SK-N-SH treated with all-trans-retinoic acid at 6 μM for 48 hours (cell line): ENCODE data around the gene DNER.

ENCODE experiments used
- ATAC-seq: fragments of 200-7000 bp; cut with Tn5 transposase; 3 replicates; pipeline ENCODE4 v1.9.1; 2020; ENCODE audit warnings: mild to moderate bottlenecking, moderate library complexity
- ARNTL ChIP-seq: fragments of 450-650 bp; formaldehyde crosslinking; IDR thresholded peaks from 2 replicates; pipeline ENCODE4 v1.5.0; 2020; ENCODE audit warnings: low read depth, mild to moderate bottlenecking, moderate library complexity, borderline replicate concordance
- BACH2 ChIP-seq: fragments of 250-450 bp; sonication (Bioruptor Pico); IDR thresholded peaks from 2 replicates; pipeline ENCODE4 v1.9.0; 2021; ENCODE audit warnings: mild to moderate bottlenecking, borderline replicate concordance
- CSDC2 ChIP-seq: fragments of 250-450 bp; sonication (Bioruptor Pico); IDR thresholded peaks from 2 replicates; pipeline ENCODE4 v1.5.0; 2020; ENCODE audit warnings: mild to moderate bottlenecking, moderate library complexity
- CSRNP3 ChIP-seq: fragments of 250-450 bp; sonication (Bioruptor Pico); IDR thresholded peaks from 2 replicates; pipeline ENCODE4 v1.5.1; 2021; ENCODE audit warnings: mild to moderate bottlenecking, moderate library complexity
- ESRRG ChIP-seq: fragments of 250-450 bp; sonication (Bioruptor Pico); IDR thresholded peaks from 2 replicates; pipeline ENCODE4 v1.6.1; 2021; ENCODE audit warnings: mild to moderate bottlenecking
- GLIS3 ChIP-seq: fragments of 250-450 bp; sonication (Bioruptor Pico); IDR thresholded peaks from 2 replicates; pipeline ENCODE4 v1.5.0; 2020; ENCODE audit warnings: mild to moderate bottlenecking, moderate library complexity
- PPARA ChIP-seq: fragments of 250-450 bp; sonication (Bioruptor Pico); IDR thresholded peaks from 2 replicates; pipeline ENCODE4 v1.5.0; 2020; ENCODE audit warnings: mild to moderate bottlenecking, borderline replicate concordance
- RARB ChIP-seq: fragments of 250-450 bp; sonication (Bioruptor Pico); IDR thresholded peaks from 2 replicates; pipeline ENCODE4 v1.8.0; 2021; ENCODE audit warnings: mild to moderate bottlenecking, moderate library complexity
- SNAI2 ChIP-seq: fragments of 250-450 bp; sonication (Bioruptor Pico); IDR thresholded peaks from 2 replicates; pipeline ENCODE4 v1.5.0; 2020; ENCODE audit warnings: mild to moderate bottlenecking, moderate library complexity
- TCF4 ChIP-seq: fragments of 250-450 bp; sonication (Bioruptor Pico); IDR thresholded peaks from 2 replicates; pipeline ENCODE4 v1.8.0; 2021; ENCODE audit warnings: mild to moderate bottlenecking, moderate library complexity, borderline replicate concordance
- TOX ChIP-seq: fragments of 250-450 bp; sonication (Bioruptor Pico); IDR thresholded peaks from 2 replicates; pipeline ENCODE4 v1.8.0; 2021; ENCODE audit warnings: mild to moderate bottlenecking, moderate library complexity, borderline replicate concordance
- ZC3H10 ChIP-seq: fragments of 250-450 bp; sonication (Bioruptor Pico); IDR thresholded peaks from 2 replicates; pipeline ENCODE4 v1.5.1; 2021; ENCODE audit warnings: mild to moderate bottlenecking, moderate library complexity
- ZFP3 ChIP-seq: fragments of 250-450 bp; sonication (Bioruptor Pico); IDR thresholded peaks from 2 replicates; pipeline ENCODE4 v1.5.0; 2020; ENCODE audit warnings: mild to moderate bottlenecking, moderate library complexity
- ZFP30 ChIP-seq: fragments of 450-650 bp; formaldehyde crosslinking; IDR thresholded peaks from 2 replicates; pipeline ENCODE4 v1.5.0; 2022; ENCODE audit warnings: mild to moderate bottlenecking, moderate library complexity
- ZNF565 ChIP-seq: fragments of 450-650 bp; formaldehyde crosslinking; conservative IDR thresholded peaks from 2 replicates; pipeline ENCODE4 v1.5.0; 2020; ENCODE audit warnings: low read depth, mild to moderate bottlenecking, moderate library complexity
- ZNF70 ChIP-seq: fragments of 450-650 bp; formaldehyde crosslinking; IDR thresholded peaks from 2 replicates; pipeline ENCODE4 v1.5.0; 2020; ENCODE audit warnings: mild to moderate bottlenecking, moderate library complexity
- ZNF8 ChIP-seq: fragments of 450-650 bp; formaldehyde crosslinking; IDR thresholded peaks from 2 replicates; pipeline ENCODE4 v1.5.0; 2020; ENCODE audit warnings: mild to moderate bottlenecking, moderate library complexity
- TF ChIP-seq, protein P1 (sequence below): fragments of 250-450 bp; sonication (Bioruptor Pico); IDR thresholded peaks from 2 replicates; pipeline ENCODE4 v1.8.0; 2021; ENCODE audit warnings: low read depth, mild to moderate bottlenecking, moderate library complexity, borderline replicate concordance
- TF ChIP-seq, protein P2 (sequence below): fragments of 250-450 bp; sonication (Bioruptor Pico); IDR thresholded peaks from 2 replicates; pipeline ENCODE4 v1.8.0; 2020; ENCODE audit warnings: mild to moderate bottlenecking, moderate library complexity, borderline replicate concordance
- TF ChIP-seq, protein P3 (sequence below): fragments of 250-450 bp; sonication (Bioruptor Pico); IDR thresholded peaks from 2 replicates; pipeline ENCODE4 v1.5.1; 2020; ENCODE audit warnings: low read depth, mild to moderate bottlenecking, moderate library complexity
- TF ChIP-seq, protein P4 (sequence below): fragments of 250-450 bp; sonication (Bioruptor Pico); IDR thresholded peaks from 2 replicates; pipeline ENCODE4 v1.5.0; 2020; ENCODE audit warnings: mild to moderate bottlenecking, moderate library complexity

Gene DNER

GRCh38 chr2:229566370-229566769 is 148.0 kb downstream of the DNER start:
- TF ChIP-seq ARNTL (CRISPR knock-in tag): no peak
- TF ChIP-seq ZFP3 (CRISPR knock-in tag): no peak
- no peak for TF ChIP-seq GLIS3 (CRISPR knock-in tag)
- no peak for ATAC-seq

- ATAC-seq: no peak
- TF ChIP-seq ZFP3 (CRISPR knock-in tag) (no peak), ZFP30 (CRISPR knock-in tag) (no peak), ZNF565 (CRISPR knock-in tag) (no peak), ZNF70 (no peak), BACH2 (CRISPR knock-in tag) (no peak), ZNF8 (CRISPR knock-in tag) (no peak), ARNTL (CRISPR knock-in tag) (no peak)
- TF ChIP-seq, protein P1, sequence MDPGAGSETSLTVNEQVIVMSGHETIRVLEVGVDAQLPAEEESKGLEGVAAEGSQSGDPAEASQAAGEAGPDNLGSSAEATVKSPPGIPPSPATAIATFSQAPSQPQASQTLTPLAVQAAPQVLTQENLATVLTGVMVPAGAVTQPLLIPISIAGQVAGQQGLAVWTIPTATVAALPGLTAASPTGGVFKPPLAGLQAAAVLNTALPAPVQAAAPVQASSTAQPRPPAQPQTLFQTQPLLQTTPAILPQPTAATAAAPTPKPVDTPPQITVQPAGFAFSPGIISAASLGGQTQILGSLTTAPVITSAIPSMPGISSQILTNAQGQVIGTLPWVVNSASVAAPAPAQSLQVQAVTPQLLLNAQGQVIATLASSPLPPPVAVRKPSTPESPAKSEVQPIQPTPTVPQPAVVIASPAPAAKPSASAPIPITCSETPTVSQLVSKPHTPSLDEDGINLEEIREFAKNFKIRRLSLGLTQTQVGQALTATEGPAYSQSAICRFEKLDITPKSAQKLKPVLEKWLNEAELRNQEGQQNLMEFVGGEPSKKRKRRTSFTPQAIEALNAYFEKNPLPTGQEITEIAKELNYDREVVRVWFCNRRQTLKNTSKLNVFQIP (CRISPR knock-in tag): no peak
- TF ChIP-seq, protein P2, sequence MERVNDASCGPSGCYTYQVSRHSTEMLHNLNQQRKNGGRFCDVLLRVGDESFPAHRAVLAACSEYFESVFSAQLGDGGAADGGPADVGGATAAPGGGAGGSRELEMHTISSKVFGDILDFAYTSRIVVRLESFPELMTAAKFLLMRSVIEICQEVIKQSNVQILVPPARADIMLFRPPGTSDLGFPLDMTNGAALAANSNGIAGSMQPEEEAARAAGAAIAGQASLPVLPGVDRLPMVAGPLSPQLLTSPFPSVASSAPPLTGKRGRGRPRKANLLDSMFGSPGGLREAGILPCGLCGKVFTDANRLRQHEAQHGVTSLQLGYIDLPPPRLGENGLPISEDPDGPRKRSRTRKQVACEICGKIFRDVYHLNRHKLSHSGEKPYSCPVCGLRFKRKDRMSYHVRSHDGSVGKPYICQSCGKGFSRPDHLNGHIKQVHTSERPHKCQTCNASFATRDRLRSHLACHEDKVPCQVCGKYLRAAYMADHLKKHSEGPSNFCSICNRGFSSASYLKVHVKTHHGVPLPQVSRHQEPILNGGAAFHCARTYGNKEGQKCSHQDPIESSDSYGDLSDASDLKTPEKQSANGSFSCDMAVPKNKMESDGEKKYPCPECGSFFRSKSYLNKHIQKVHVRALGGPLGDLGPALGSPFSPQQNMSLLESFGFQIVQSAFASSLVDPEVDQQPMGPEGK (CRISPR knock-in tag): no peak
Observed at GRCh38 chr2:229564300-229564907, 150.0 kb downstream of the DNER start.

- ATAC-seq: no peak
- no peak for TF ChIP-seq RARB (CRISPR knock-in tag)
- no peak for TF ChIP-seq PPARA (CRISPR knock-in tag)
- TF ChIP-seq, protein P3, sequence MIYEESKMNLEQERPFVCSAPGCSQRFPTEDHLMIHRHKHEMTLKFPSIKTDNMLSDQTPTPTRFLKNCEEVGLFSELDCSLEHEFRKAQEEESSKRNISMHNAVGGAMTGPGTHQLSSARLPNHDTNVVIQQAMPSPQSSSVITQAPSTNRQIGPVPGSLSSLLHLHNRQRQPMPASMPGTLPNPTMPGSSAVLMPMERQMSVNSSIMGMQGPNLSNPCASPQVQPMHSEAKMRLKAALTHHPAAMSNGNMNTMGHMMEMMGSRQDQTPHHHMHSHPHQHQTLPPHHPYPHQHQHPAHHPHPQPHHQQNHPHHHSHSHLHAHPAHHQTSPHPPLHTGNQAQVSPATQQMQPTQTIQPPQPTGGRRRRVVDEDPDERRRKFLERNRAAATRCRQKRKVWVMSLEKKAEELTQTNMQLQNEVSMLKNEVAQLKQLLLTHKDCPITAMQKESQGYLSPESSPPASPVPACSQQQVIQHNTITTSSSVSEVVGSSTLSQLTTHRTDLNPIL (CRISPR knock-in tag): no peak
- TF ChIP-seq, protein P2 (CRISPR knock-in tag): no peak
- no peak for TF ChIP-seq ZNF8 (CRISPR knock-in tag)
- no peak for TF ChIP-seq ZC3H10
- TF ChIP-seq ZNF70: no peak
- no peak for TF ChIP-seq CSRNP3 (CRISPR knock-in tag)
- no peak for TF ChIP-seq ZFP30 (CRISPR knock-in tag)
- no peak for TF ChIP-seq TCF4 (CRISPR knock-in tag)
- TF ChIP-seq ZNF565 (CRISPR knock-in tag): no peak
- no peak for TF ChIP-seq ESRRG (CRISPR knock-in tag)
- TF ChIP-seq BACH2 (CRISPR knock-in tag): no peak
- no peak for TF ChIP-seq ZFP3 (CRISPR knock-in tag)
- no peak for TF ChIP-seq SNAI2 (CRISPR knock-in tag)
- no peak for TF ChIP-seq CSDC2
- TF ChIP-seq, protein P4, sequence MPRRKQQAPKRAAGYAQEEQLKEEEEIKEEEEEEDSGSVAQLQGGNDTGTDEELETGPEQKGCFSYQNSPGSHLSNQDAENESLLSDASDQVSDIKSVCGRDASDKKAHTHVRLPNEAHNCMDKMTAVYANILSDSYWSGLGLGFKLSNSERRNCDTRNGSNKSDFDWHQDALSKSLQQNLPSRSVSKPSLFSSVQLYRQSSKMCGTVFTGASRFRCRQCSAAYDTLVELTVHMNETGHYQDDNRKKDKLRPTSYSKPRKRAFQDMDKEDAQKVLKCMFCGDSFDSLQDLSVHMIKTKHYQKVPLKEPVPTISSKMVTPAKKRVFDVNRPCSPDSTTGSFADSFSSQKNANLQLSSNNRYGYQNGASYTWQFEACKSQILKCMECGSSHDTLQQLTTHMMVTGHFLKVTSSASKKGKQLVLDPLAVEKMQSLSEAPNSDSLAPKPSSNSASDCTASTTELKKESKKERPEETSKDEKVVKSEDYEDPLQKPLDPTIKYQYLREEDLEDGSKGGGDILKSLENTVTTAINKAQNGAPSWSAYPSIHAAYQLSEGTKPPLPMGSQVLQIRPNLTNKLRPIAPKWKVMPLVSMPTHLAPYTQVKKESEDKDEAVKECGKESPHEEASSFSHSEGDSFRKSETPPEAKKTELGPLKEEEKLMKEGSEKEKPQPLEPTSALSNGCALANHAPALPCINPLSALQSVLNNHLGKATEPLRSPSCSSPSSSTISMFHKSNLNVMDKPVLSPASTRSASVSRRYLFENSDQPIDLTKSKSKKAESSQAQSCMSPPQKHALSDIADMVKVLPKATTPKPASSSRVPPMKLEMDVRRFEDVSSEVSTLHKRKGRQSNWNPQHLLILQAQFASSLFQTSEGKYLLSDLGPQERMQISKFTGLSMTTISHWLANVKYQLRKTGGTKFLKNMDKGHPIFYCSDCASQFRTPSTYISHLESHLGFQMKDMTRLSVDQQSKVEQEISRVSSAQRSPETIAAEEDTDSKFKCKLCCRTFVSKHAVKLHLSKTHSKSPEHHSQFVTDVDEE (CRISPR knock-in tag): no peak
- no peak for TF ChIP-seq TOX (CRISPR knock-in tag)
- TF ChIP-seq, protein P1 (CRISPR knock-in tag): no peak
Observed at GRCh38 chr2:229563388-229563787, 151.0 kb downstream of the DNER start.
